Suprapubic skin (tissue), 4 donors: Measurements from ENCODE around the gene FOXD4L1. TPM values are rescaled to one million over a fixed set of nuclear protein-coding genes. Genes with fewer than 3 reads are reported as not detected.
"Not testable (repeated sequence)": the region's sequence is repeated elsewhere in the genome, so short reads cannot be mapped to it uniquely, and the experiment has no call there.

Experiments used
- DNase-seq, 2 donors: peaks; one replicate each; pipeline ENCODE4 v3.0.0-alpha.2; 2019; ENCODE audit warnings: low spot score in 2 of 2
- H3K27ac ChIP-seq: fragments of 200-600 bp; sonication (generic); one replicate; pipeline ENCODE4 v1.5.1; 2019
- H3K27me3 ChIP-seq: fragments of 200-600 bp; sonication (generic); one replicate; pipeline ENCODE4 v1.5.1; 2019
- H3K36me3 ChIP-seq: fragments of 200-600 bp; sonication (generic); one replicate; pipeline ENCODE4 v1.5.1; 2019
- H3K4me1 ChIP-seq: fragments of 200-600 bp; sonication (generic); one replicate; pipeline ENCODE4 v1.5.1; 2019
- H3K4me3 ChIP-seq: fragments of 200-600 bp; sonication (generic); one replicate; pipeline ENCODE4 v1.5.1; 2019; ENCODE audit warnings: mild to moderate bottlenecking
- H3K9me3 ChIP-seq: fragments of 200-600 bp; sonication (generic); one replicate; pipeline ENCODE4 v1.5.1; 2019
- WGBS: methylation state at CpG from one replicate; pipeline ENCODE4 v1.1.5; 2018; 5-methylcytosine and 5-hydroxymethylcytosine counted together
- total RNA-seq, 4 donors: library from RNA; depleted of rRNA; stranded (reverse); fragments of >200 nt; gene quantifications; one replicate each; pipeline ENCODE4 v1.1.0, GENCODE V29; 2016

Gene FOXD4L1
- total RNA-seq, 4 donors from 2014 or later: 0.18 to 0.19 TPM; not detected in 2

GRCh38 chr2:113540834-113541203 is 42.4 kb downstream of the FOXD4L1 start:
- not testable (repeated sequence) for H3K27ac ChIP-seq
- WGBS: 26% methylated on average over 5 of the region's 5 CpGs
- peak overlapping the region; percentile 80 for H3K4me3 ChIP-seq

GRCh38 chr2:113541204-113541975 is 42.9 kb downstream of the FOXD4L1 start:
- Histone ChIP-seq H3K4me1 (peaks cover 10% of the 10 kb centered on the region), H3K27ac (peak overlapping the region; percentile 88), H3K4me3 (peak overlapping the region; percentile 80)
- H3K36me3 ChIP-seq, H3K9me3 ChIP-seq, H3K27me3 ChIP-seq: not testable (repeated sequence)
- WGBS: under 1% methylated on average over 48 of the region's 71 CpGs
- DNase-seq: peak in 1 of 2 donors; percentile 68

More at GRCh38 chr2:113540834-113541203, 42.4 kb downstream of the FOXD4L1 start:
- H3K36me3 ChIP-seq, DNase-seq, H3K9me3 ChIP-seq, H3K27me3 ChIP-seq: not testable (repeated sequence)
- peaks cover 10% of the 10 kb centered on the region for H3K4me1 ChIP-seq

- Histone ChIP-seq H3K4me1 (peaks cover 10% of the 10 kb centered on the region), H3K4me3 (peak overlapping the region; percentile 80), H3K27ac (peak overlapping the region; percentile 88)
- H3K36me3 ChIP-seq, H3K27me3 ChIP-seq, H3K9me3 ChIP-seq: not testable (repeated sequence)
- peak in 1 of 2 donors; percentile 46 for DNase-seq
- WGBS: 6% methylated on average over 6 of the region's 64 CpGs
These were observed 43.6 kb downstream of the FOXD4L1 start for GRCh38 chr2:113541976-113542485.

- H3K4me3 ChIP-seq: peak overlapping the region; percentile 80
- not testable (repeated sequence) for H3K27ac ChIP-seq, H3K36me3 ChIP-seq, H3K27me3 ChIP-seq, DNase-seq, H3K9me3 ChIP-seq
- no CpG with 5 or more reads among the region's 9 CpGs for WGBS
- H3K4me1 ChIP-seq: peaks cover 10% of the 10 kb centered on the region
These were observed 44.1 kb downstream of the FOXD4L1 start for GRCh38 chr2:113542529-113542928.

Other genes starting within 250 kb of the FOXD4L1 start
- gene PAX8, start 219.7 kb upstream of the FOXD4L1 start, total RNA-seq: 1 to 10 TPM; 2.3 to 7.7 (median 5.6) TPM
- 10 to 100 TPM; 21.7 to 55.5 (median 28.2) TPM for gene ZNG1B, start 61.0 kb upstream of the FOXD4L1 start, total RNA-seq
- 10 to 100 TPM; 11.9 to 28.8 (median 17.7) TPM for gene RABL2A, start 128.6 kb downstream of the FOXD4L1 start, total RNA-seq